Measurements from ENCODE around the gene LAMTOR1.
"Not testable (repeated sequence)": the region's sequence is repeated elsewhere in the genome, so short reads cannot be mapped to it uniquely, and the experiment has no call there.

- not testable (repeated sequence) for TF ChIP-seq POLR2A, CTCF (IDR thresholded peaks at IDR 0.05)
Observed at GRCh38 chr11:72142543-72142942, 39.4 kb upstream of the LAMTOR1 start.

All from Peyer's patch (tissue), 4 donors.